EH (cell line): ENCODE data around the gene KIAA2012.
"Not testable (repeated sequence)": the region's sequence is repeated elsewhere in the genome, so short reads cannot be mapped to it uniquely, and the experiment has no call there.

Experiments
- DNase-seq: peaks from one replicate; pipeline ENCODE4 v3.0.0-alpha.2; 2015; ENCODE audit warnings: low read depth

KIAA2012 gene

GRCh38 chr2:202118168-202118567 lies 45.1 kb downstream of the KIAA2012 start:
- no peak for DNase-seq

DNA sequence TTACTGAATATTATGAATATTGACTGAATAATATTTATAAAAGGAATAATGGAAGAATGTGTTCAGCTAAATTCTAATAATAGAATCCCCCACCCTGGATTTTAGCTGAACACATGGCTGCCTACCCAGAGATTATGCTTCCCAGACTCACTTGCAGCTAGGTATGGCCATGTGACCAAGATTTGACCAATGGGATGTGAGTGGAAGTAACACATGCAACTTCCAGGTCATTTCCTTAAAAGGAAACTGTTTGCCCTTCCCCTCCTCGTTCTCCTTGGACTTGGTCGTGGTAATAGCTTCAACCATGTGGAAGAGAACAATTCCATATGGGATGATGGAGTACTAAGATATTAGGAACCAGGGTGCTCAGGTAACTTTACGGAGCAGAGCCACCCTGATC lies 47.8 kb downstream of the KIAA2012 start:
- DNase-seq = no peak

- no peak for DNase-seq
Measured at GRCh38 chr2:202121532-202122162, 48.6 kb downstream of the KIAA2012 start.

DNA sequence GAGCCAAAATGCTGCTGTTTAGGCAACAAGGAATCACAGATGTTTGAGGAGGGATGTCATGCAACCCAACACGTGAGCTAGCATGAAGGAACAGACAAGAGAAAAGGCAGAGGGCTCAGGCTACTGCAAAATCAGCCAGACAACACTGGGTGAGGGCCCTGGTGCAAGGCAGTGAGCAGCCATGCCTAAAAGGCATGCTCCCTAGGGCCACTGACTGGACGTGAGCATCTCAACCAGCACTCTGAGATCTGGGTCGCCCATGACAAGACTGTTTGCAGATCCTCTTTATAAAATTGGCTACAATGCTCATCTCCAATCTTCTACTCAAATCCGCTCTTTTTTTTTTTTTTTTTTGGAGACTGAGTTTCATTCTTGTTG lies 49.1 kb downstream of the KIAA2012 start:
- no peak for DNase-seq

- no peak for DNase-seq
Measured at GRCh38 chr2:202122980-202123720, 50.1 kb downstream of the KIAA2012 start.

GRCh38 chr2:202124286-202124685 lies 51.2 kb downstream of the KIAA2012 start:
- DNase-seq = no peak

DNA sequence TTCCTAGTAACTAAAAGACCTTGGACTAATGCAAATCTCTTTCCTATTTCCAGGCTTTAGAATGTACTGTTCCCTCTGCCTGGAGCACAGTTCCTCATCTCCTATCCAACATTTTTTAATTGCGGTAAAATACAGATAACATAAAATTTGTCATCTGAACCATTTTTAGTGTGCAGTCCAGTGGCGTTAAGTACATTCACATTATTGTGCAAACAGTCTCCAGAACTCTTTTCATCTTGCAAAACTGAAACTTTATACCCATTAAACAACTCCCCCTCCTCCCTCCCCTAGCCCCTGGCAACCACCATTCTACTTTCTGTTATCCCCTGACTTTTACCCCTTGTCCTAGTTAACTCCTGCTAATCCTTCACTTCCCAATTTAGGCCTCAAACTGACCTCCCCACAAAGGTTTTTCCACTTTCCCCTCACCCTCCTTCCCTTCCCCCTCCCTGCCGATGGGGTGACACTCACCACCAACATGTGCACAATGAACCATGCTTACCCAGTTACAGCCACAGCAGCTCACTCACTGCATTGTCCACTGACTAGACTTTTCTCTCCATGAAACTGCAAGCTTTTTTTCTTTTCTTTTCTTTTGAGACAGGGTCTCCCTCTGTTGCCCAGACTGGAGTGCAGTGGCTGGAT lies 54.8 kb downstream of the KIAA2012 start:
- no peak for DNase-seq

- no peak for DNase-seq
Measured at GRCh38 chr2:202129841-202130240, 56.8 kb downstream of the KIAA2012 start.

GRCh38 chr2:202133200-202133908 lies 60.3 kb downstream of the KIAA2012 start:
- DNase-seq = peak; percentile 96

GRCh38 chr2:202133909-202134265 lies 60.8 kb downstream of the KIAA2012 start:
- DNase-seq = peak; percentile 98

DNA sequence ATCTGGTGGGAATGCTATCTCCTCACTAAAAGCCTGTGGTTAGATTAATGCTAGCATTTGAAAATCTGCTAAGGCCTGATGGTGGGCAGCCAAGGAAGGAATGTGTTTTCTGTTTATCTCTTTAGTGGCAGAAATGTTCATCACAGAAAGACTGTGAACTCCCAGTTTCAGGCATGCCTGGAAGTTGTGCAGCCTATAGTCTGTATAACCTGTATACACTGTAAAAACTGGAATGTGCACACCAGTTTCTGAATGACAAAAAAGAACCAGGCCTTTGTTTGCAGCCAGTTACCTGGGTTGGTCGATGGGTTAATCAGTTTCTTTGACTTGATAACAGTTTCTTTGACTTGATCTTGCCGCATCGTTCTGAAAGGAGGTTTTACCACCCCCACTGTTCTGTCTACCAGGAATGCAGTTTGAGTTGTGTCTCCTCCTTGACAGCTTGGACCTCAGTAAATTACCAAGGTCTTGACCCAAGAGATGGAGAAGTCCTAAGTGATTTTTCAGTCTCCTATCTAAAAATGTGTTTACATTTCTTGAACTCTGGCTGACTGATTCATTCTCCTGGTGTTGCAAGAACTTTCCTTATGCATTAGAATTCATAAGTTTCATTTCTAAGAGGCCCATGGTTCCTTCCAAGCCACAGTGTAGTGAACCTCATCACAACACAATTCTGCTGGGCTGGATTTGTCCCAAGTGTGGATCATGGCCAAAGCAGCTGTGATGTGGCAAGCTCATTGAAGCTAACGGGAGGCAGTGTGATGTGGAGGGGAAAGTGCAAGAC lies 62.2 kb downstream of the KIAA2012 start:
- DNase-seq = peak; percentile 100

DNA sequence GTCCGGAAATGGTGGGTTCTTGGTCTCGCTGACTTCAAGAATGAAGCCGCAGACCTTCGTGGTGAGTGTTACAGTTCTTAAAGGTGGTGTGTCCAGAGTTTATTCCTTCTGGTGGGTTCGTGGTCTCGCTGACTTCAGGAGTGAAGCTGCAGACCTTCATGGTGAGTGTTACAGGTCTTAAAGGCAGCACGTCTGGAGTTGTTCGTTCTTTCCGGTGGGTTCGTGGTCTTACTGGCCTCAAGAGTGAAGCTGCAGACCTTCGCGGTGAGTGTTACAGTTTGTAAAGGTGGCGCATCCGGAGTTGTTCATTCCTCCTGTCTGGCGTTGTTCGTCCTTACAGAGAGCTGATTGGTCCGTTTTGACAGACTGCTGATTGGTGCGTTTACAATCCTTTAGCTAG lies 63.0 kb downstream of the KIAA2012 start:
- DNase-seq = not testable (repeated sequence)

DNA sequence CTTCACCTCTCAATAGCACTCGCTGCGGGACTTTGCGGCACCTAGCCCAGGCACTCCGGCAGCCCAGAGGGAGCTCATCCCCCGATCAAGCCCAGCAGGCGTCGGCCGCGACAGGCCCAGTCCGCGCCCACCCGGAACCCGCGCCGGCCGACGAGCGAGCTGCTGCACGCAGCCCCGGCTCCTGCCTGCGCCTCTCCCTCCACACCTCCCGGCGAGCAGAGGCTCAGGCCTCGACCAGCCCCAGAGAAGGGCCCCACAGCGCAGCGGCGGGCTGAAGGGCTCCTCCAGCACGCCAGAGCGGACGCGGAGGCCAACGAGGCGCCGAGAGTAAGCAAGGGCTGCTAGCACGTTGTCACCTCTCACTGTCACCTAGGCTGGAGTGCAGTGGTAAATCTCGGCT lies 63.5 kb downstream of the KIAA2012 start:
- no peak for DNase-seq

GRCh38 chr2:202140522-202141252 lies 67.6 kb downstream of the KIAA2012 start:
- peak; percentile 84 for DNase-seq

- no peak for DNase-seq
Measured at GRCh38 chr2:202141329-202141947, 68.4 kb downstream of the KIAA2012 start.

DNA sequence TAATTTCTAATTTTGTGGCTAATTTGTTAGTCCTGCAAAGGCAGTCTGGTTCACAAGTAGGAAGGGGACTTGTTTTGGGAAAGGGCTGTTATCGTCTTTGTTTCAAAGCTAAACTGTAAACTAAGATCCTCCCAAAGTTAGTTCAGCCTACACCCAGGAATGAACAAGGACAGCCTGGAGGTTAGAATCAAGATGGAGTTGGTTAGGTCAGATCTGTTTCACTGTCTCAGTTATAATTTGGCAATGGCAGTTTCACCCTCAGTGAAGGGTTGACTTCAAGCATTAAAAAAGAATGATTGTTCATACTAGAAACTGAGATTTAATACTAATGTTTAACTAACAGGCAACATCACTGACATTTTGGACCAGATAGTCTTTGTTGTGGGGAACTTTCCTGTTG lies 69.5 kb downstream of the KIAA2012 start:
- no peak for DNase-seq

GRCh38 chr2:202147775-202148174 lies 74.7 kb downstream of the KIAA2012 start:
- DNase-seq = peak; percentile 74

DNA sequence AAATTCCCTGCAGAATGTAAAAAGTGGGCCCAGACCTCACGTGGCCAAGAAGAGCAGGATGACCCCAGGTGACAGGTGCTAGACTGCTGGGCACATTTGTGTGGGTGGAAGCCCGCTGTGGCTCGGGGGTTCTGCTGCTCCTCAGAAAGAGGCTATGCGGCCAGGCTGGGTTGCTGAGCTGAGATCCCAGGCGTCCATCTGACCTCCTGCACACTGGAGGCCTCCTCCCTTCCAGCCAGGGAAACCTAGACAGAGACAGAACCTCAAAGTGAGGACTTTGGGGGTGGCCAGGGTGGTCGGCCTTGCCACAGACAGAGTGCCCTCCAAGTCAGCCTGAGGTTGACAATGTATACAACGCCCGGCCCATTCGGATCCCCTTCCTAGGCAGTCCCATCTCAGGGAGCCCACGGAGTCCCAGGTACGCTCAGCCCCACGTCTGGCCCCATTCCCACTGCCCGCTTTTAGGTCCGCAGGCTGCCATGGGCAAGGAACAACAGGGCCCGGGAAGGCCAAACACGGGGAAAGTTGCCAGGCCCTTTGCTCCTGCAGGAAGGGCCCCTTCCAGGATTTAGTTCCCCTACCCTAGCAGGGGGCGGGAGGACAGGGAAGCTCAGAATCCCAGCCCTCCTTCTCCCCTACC lies 75.6 kb downstream of the KIAA2012 start:
- DNase-seq = no peak

DNA sequence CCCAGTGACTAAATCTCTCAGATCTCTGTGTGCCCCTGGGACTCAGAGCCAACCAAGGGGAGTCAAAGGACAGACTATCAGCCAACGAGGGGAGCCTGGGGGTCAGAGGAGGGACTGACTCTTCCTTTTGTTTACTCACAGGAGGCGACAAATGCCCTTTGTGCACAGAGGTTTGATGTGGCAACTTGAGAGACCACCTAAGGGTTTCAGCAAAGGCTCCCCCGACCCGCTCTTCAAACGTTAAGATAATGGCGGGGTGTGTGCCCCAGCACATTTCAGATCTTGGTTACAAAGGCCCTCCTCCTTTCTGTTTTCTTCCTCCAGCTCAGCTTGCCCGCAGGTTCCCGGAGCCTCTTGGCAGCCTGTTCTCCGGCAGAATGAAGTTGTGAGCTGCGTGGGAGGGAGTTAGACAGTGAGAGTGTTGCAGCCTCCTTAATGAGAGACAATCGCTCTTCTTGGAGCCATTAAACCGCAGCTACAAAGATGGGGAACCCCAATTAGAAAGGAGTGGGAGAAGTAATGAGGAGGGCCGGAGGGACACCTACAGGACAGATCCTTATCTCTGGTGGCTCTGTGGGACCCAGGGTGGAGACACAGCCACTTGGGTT lies 76.2 kb downstream of the KIAA2012 start:
- peak; percentile 65 for DNase-seq

GRCh38 chr2:202149936-202150335 lies 76.9 kb downstream of the KIAA2012 start:
- DNase-seq = no peak
